ENCODE data around the gene DEXI. TPM values are rescaled to one million over a fixed set of nuclear protein-coding genes. Genes with fewer than 3 reads are reported as not detected.

DEXI gene
- total and polyA plus RNA-seq, 2 of the 4 experiments (the other 2 are of a cell fraction) = 43.7 to 63.6 TPM

DNA sequence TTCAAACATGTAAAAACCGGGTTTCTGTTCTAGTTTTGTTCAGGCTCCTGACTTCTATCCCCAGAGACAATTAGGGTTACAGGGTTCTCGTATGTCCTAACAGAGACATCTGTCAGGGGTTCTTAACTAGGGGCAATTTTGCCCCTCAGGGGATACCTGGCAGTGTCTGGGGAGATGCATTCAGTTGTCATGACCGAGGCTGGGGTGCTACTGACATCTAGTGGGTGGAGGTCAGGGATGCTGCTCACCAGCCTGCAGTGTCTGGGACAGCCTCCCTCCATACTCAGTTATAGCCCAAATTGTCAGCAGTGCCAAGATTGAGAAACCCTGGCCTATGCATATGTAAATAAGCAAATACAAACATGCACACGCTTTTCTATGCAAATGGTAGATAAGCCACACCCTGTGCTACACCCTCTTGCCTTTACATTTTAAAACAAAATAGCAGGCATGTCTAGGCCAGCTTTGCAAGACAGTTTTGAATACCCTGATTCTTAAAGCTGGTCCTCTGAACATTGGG is 39.5 kb upstream of the DEXI start:
- Histone ChIP-seq H3K9me3 (ENCODE audit: control insufficient read depth, insufficient read depth, low read length) (no peaks in the 10 kb centered on the region), H2BK5ac (ENCODE audit: low read depth, low read length, poor library complexity, severe bottlenecking) (no peak overlapping the region), H3K27me3 (ENCODE audit: control insufficient read depth, insufficient read depth, low read length) (no peaks in the 10 kb centered on the region), H3K4me3 (ENCODE audit: insufficient read depth, low read depth, low read length) (no peak overlapping the region), H3K4me1 (ENCODE audit: control insufficient read depth, insufficient read depth, low read length) (peaks cover 17% of the 10 kb centered on the region), H3K14ac (replicated peaks; ENCODE audit: low read depth, low read length) (no peak overlapping the region), H2AFZ (replicated peaks; ENCODE audit: low read length, poor library complexity) (no peak overlapping the region), H3K18ac (ENCODE audit: low read depth, low read length) (no peak overlapping the region; the same call in 1 of the 2 replicates), H4K91ac (ENCODE audit: insufficient read depth, low read depth, low read length) (peak overlapping the region; percentile 48; the same call in 1 of the 2 replicates), H2AK9ac (replicated peaks; ENCODE audit: low read depth, low read length, poor library complexity) (peak overlapping the region; percentile 31), H3K9me1 (ENCODE audit: insufficient read depth, low read length) (peaks cover 21% of the 10 kb centered on the region), H3K27ac (ENCODE audit: insufficient read depth, low read length) (no peak overlapping the region), H2BK20ac (ENCODE audit: low read depth, low read length) (peak overlapping the region; percentile 20; the same call in 1 of the 2 replicates), H2BK120ac (ENCODE audit: low read depth, low read length) (peak overlapping the region; percentile 26; the same call in 1 of the 2 replicates), H4K5ac (ENCODE audit: low read depth, low read length) (no peak overlapping the region), H3K4me2 (ENCODE audit: low read depth, low read length) (no peak overlapping the region), H3K79me1 (ENCODE audit: low read depth in 1 of 2, low read length in 2 of 2) (peaks cover 6 to 16% of the 10 kb centered on the region in 2 experiments; a peak in 1 of 4 replicates), H2AK5ac (ENCODE audit: low read depth, low read length) (peak overlapping the region; percentile 19; the same call in 1 of the 2 replicates), H4K20me1 (ENCODE audit: insufficient read depth, low read length) (no peaks in the 10 kb centered on the region), H3K56ac (ENCODE audit: extremely low read depth, insufficient read depth, low read length) (no peak overlapping the region), H3K36me3 (ENCODE audit: control insufficient read depth, insufficient read depth, low read length) (peaks cover 17% of the 10 kb centered on the region), H3K23ac (ENCODE audit: low read depth, low read length) (no peak overlapping the region), H3K9ac (ENCODE audit: low read depth, low read length) (no peak overlapping the region), H4K8ac (ENCODE audit: low read depth in 2 of 2, low read length in 2 of 2) (peak overlapping the region in 1 of 2 experiments; percentile 24; a peak in 1 of 4 replicates), H2BK15ac (ENCODE audit: low read depth, low read length) (no peak overlapping the region), H3K4ac (ENCODE audit: low read depth, low read length) (peak overlapping the region; percentile 66)
- POLR2A ChIA-PET (ENCODE audit: unreplicated experiment) = no interaction called here
- no peak; the same call in 1 of the 2 replicates for TF ChIP-seq RAD21 (IDR thresholded peaks at IDR 0.05; ENCODE audit: low read length)
- TF ChIP-seq, protein P1, sequence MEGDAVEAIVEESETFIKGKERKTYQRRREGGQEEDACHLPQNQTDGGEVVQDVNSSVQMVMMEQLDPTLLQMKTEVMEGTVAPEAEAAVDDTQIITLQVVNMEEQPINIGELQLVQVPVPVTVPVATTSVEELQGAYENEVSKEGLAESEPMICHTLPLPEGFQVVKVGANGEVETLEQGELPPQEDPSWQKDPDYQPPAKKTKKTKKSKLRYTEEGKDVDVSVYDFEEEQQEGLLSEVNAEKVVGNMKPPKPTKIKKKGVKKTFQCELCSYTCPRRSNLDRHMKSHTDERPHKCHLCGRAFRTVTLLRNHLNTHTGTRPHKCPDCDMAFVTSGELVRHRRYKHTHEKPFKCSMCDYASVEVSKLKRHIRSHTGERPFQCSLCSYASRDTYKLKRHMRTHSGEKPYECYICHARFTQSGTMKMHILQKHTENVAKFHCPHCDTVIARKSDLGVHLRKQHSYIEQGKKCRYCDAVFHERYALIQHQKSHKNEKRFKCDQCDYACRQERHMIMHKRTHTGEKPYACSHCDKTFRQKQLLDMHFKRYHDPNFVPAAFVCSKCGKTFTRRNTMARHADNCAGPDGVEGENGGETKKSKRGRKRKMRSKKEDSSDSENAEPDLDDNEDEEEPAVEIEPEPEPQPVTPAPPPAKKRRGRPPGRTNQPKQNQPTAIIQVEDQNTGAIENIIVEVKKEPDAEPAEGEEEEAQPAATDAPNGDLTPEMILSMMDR (conservative IDR thresholded peaks at IDR 0.05; ENCODE audit: low read depth, low read length) = peak; percentile 24; the same call in 1 of the 2 replicates
- in situ Hi-C loops (cut with MboI; ENCODE audit: low sequenced_read_pairs) (loop anchor here (10.0 kb wide), 1 partner anchor 113 kb away; no protein-coding TSS in a partner anchor), intact Hi-C loops (cut with micrococcal nuclease) (no loop called here), dilution Hi-C loops (cut with HindIII; ENCODE audit: low sequenced_read_pairs, unreplicated experiment) (no loop called here)
- no CpG with 5 or more reads among the region's 4 CpGs for WGBS, 2 experiments (ENCODE audit: extremely low coverage in 2 of 2, insufficient read length in 1 of 2)
- ATAC-seq (ENCODE audit: low read depth) = no peak; the same call in 1 of the 2 replicates
- CTCF ChIA-PET = interaction anchor here (2.5 kb wide), 1 partner anchor 274 kb away, joined by 14 read pairs; the partner anchor contains the start of gene SOCS1
- BruUV-seq (replicated peaks) = no TSS peak
- no peak for DNase-seq
